Measurements from ENCODE around the gene C12orf50. TPM values are rescaled to one million over a fixed set of nuclear protein-coding genes. Genes with fewer than 3 reads are reported as not detected.

C12orf50 gene
- total and polyA plus RNA-seq, 10 donors, result 0.17 to 0.27 (median 0.19) TPM; not detected in 7

GRCh38 chr12:87982208-87982607, 47.0 kb downstream of the C12orf50 start:
- no peaks in the 10 kb centered on the region for H3K9me3 ChIP-seq
- no peaks in the 10 kb centered on the region for H3K27me3 ChIP-seq (replicated peaks in 1 of 7)
- WGBS, 5 donors, result 76 to 90% (median 79%) methylated on average over 1 of the region's 1 CpG
- no peaks in the 10 kb centered on the region for H3K36me3 ChIP-seq
- no peaks in the 10 kb centered on the region for H3K4me1 ChIP-seq
- DNase-seq, result no peak
- no peak overlapping the region for H3K4me3 ChIP-seq
- TF ChIP-seq POLR2A (IDR thresholded peaks at IDR 0.05) (no peak), POLR2AphosphoS5 (IDR thresholded peaks at IDR 0.05) (no peak)
- TF ChIP-seq, protein P1, sequence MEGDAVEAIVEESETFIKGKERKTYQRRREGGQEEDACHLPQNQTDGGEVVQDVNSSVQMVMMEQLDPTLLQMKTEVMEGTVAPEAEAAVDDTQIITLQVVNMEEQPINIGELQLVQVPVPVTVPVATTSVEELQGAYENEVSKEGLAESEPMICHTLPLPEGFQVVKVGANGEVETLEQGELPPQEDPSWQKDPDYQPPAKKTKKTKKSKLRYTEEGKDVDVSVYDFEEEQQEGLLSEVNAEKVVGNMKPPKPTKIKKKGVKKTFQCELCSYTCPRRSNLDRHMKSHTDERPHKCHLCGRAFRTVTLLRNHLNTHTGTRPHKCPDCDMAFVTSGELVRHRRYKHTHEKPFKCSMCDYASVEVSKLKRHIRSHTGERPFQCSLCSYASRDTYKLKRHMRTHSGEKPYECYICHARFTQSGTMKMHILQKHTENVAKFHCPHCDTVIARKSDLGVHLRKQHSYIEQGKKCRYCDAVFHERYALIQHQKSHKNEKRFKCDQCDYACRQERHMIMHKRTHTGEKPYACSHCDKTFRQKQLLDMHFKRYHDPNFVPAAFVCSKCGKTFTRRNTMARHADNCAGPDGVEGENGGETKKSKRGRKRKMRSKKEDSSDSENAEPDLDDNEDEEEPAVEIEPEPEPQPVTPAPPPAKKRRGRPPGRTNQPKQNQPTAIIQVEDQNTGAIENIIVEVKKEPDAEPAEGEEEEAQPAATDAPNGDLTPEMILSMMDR (IDR thresholded peaks at IDR 0.05 in 8 of 11, conservative IDR thresholded peaks at IDR 0.05 in 3 of 11), result no peak
- intact Hi-C loops (cut with DNase I; ENCODE audit: low total_unique reads), result no loop called here
- no peak overlapping the region for H3K27ac ChIP-seq

DNA sequence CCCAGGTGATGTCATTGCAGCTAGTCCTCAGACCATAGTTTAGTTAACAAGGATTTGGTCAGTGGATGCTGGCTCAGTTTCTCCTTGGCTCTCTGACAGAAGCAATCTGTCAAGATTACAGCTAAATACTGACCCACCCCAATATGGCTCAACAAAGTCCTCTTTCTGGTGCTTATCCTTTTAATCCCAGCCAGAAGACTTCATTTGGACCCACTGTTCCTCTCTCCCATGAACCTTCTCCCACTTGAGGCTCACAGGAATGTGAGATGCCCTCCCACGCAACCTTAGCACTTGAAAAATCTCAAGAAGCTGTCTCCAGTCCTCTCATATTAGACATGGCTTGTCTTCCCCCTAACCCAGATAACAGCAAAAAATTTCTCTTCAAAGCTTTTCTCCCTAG, 47.7 kb downstream of the C12orf50 start:
- H3K4me3 ChIP-seq, result no peak overlapping the region
- no peaks in the 10 kb centered on the region for H3K36me3 ChIP-seq
- WGBS, 5 donors, result 67 to 82% (median 77%) methylated on average over 1 of the region's 1 CpG
- H3K9me3 ChIP-seq, result no peaks in the 10 kb centered on the region
- no peak overlapping the region for H3K27ac ChIP-seq
- no peak for DNase-seq
- TF ChIP-seq POLR2AphosphoS5 (IDR thresholded peaks at IDR 0.05) (no peak), POLR2A (IDR thresholded peaks at IDR 0.05) (no peak)
- TF ChIP-seq, protein P1 (IDR thresholded peaks at IDR 0.05 in 8 of 11, conservative IDR thresholded peaks at IDR 0.05 in 3 of 11), result no peak
- H3K27me3 ChIP-seq (replicated peaks in 1 of 7), result no peaks in the 10 kb centered on the region
- H3K4me1 ChIP-seq, result no peaks in the 10 kb centered on the region
- intact Hi-C loops (cut with DNase I; ENCODE audit: low total_unique reads), result no loop called here

GRCh38 chr12:87975879-87976278, 53.3 kb downstream of the C12orf50 start:
- H3K9me3 ChIP-seq, result peaks cover 0 to 4% (median 0%) of the 10 kb centered on the region in 8 donors
- WGBS, 5 donors, result 77 to 87% (median 86%) methylated on average over 3 of the region's 3 CpGs
- no peaks in the 10 kb centered on the region for H3K27me3 ChIP-seq (replicated peaks in 1 of 7)
- H3K27ac ChIP-seq, result no peak overlapping the region
- intact Hi-C loops (cut with DNase I; ENCODE audit: low total_unique reads), result no loop called here
- H3K4me3 ChIP-seq, result no peak overlapping the region
- no peaks in the 10 kb centered on the region for H3K4me1 ChIP-seq
- no peak for DNase-seq
- TF ChIP-seq POLR2A (IDR thresholded peaks at IDR 0.05), result no peak
- TF ChIP-seq, protein P1 (IDR thresholded peaks at IDR 0.05 in 8 of 11, conservative IDR thresholded peaks at IDR 0.05 in 3 of 11), result no peak
- no peak for TF ChIP-seq POLR2AphosphoS5 (IDR thresholded peaks at IDR 0.05)
- H3K36me3 ChIP-seq, result no peaks in the 10 kb centered on the region

- intact Hi-C loops (cut with DNase I; ENCODE audit: low total_unique reads), result no loop called here
- Histone ChIP-seq H3K27me3 (replicated peaks in 1 of 7) (no peaks in the 10 kb centered on the region), H3K36me3 (no peaks in the 10 kb centered on the region), H3K4me1 (no peaks in the 10 kb centered on the region), H3K9me3 (peaks cover 0 to 5% (median 0%) of the 10 kb centered on the region in 8 donors), H3K27ac (no peak overlapping the region), H3K4me3 (no peak overlapping the region)
- TF ChIP-seq POLR2AphosphoS5 (IDR thresholded peaks at IDR 0.05), result no peak
- no peak for TF ChIP-seq POLR2A (IDR thresholded peaks at IDR 0.05)
- TF ChIP-seq, protein P1 (IDR thresholded peaks at IDR 0.05 in 8 of 11, conservative IDR thresholded peaks at IDR 0.05 in 3 of 11), result no peak
- DNase-seq, result no peak
Observed at GRCh38 chr12:87967871-87968270, 61.3 kb downstream of the C12orf50 start.

All from spleen (tissue), 11 donors.